ENCODE measurements around the gene GRID1.

DNA sequence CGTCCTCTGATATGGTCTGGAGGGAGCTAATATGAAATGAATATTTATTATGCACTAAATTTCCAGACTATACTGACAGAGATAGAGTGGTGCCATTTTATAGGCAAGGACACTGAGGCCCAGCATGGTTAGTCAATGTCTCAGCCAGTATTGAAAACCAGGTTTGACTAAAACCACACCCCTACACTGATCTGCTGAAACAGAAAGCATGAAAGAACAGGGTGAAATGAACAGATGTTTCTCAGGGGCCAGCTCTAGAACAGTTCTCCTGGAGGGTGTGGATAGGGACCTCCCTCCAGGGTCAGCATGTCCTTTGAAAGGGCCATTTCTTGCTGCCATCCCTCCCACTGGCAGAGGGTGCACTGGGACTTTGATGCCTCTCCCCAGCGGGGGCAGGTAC lies 700.5 kb downstream of the GRID1 start:
- TF ChIP-seq CTCF (IDR thresholded peaks at IDR 0.05 in 8 of 11, conservative IDR thresholded peaks at IDR 0.05 in 3 of 11) (no peak), POLR2AphosphoS5 (IDR thresholded peaks at IDR 0.05) (no peak), POLR2A (IDR thresholded peaks at IDR 0.05) (no peak)
